ENCODE data around the gene FAXDC2.
A peak's percentile ranks its signal among the peaks of the same experiment; 100 is the strongest.

GRCh38 chr5:154868702-154869101 is 18.3 kb upstream of the FAXDC2 start:
- 0 out of 2 replicates have a peak, but pooled peaks have one; percentile 36 for TF ChIP-seq CTCF (conservative IDR thresholded peaks at IDR 0.05; ENCODE audit: low read length)
- no peak for TF ChIP-seq EZH2phosphoT487 (IDR thresholded peaks at IDR 0.05; ENCODE audit: borderline replicate concordance, low read depth, low read length)

Data from OCI-LY7 (cell line).